GM23248 (cell line): ENCODE results near the gene GPR17. TPM values are rescaled to one million over a fixed set of nuclear protein-coding genes. Genes with fewer than 3 reads are reported as not detected.
A peak's percentile ranks its signal among the peaks of the same experiment; 100 is the strongest.

Source experiments
- DNase-seq: peaks from one replicate; pipeline ENCODE4 v3.0.0-alpha.2; 2015
- H2AFZ ChIP-seq: fragments of 200-600 bp; sonication (generic); 2 replicates; pipeline ENCODE4 v1.6.1; 2016; ENCODE audit warnings: antibody characterized with exemption
- H3F3A ChIP-seq: fragments of 200-600 bp; sonication (generic); 2 replicates; pipeline ENCODE4 v1.6.1; 2016; ENCODE audit warnings: mild to moderate bottlenecking, antibody characterized with exemption, mixed run types; ENCODE audit not compliant: insufficient read depth
- H3K27ac ChIP-seq: fragments of 200-600 bp; sonication (generic); 2 replicates; pipeline ENCODE4 v1.5.1; 2016; ENCODE audit warnings: mild to moderate bottlenecking
- H3K27me3 ChIP-seq: fragments of 200-600 bp; sonication (generic); replicated peaks from 2 replicates; pipeline ENCODE4 v1.6.1; 2016; ENCODE audit warnings: mild to moderate bottlenecking; ENCODE audit not compliant: insufficient read depth
- H3K36me3 ChIP-seq: fragments of 200-600 bp; sonication (generic); 2 replicates; pipeline ENCODE4 v1.6.1; 2016; ENCODE audit warnings: low read depth, mild to moderate bottlenecking
- H3K4me1 ChIP-seq: fragments of 200-600 bp; sonication (generic); 2 replicates; pipeline ENCODE4 v1.6.1; 2016; ENCODE audit warnings: mild to moderate bottlenecking; ENCODE audit not compliant: insufficient read depth
- H3K4me2 ChIP-seq: fragments of 200-600 bp; sonication (generic); one replicate; pipeline ENCODE4 v1.6.1; 2016; ENCODE audit warnings: mild to moderate bottlenecking; ENCODE audit not compliant: unreplicated experiment
- H3K4me3 ChIP-seq: fragments of 200-600 bp; sonication (generic); 2 replicates; pipeline ENCODE4 v1.5.1; 2016; ENCODE audit warnings: mild to moderate bottlenecking
- H3K79me2 ChIP-seq: fragments of 200-600 bp; sonication (generic); 2 replicates; pipeline ENCODE4 v1.6.1; 2016; ENCODE audit warnings: mild to moderate bottlenecking; ENCODE audit not compliant: insufficient read depth
- H3K9ac ChIP-seq: fragments of 200-600 bp; sonication (generic); 2 replicates; pipeline ENCODE4 v1.6.1; 2016; ENCODE audit warnings: mild to moderate bottlenecking
- H3K9me2 ChIP-seq: fragments of 200-600 bp; sonication (generic); 2 replicates; pipeline ENCODE4 v1.6.1; 2016; ENCODE audit warnings: mixed run types, mild to moderate bottlenecking, moderate library complexity; ENCODE audit not compliant: insufficient read depth
- H3K9me3 ChIP-seq: fragments of 200-600 bp; sonication (generic); one replicate; pipeline ENCODE4 v1.6.1; 2017; ENCODE audit warnings: low read depth
- H4K20me1 ChIP-seq: fragments of 200-600 bp; sonication (generic); 2 replicates; pipeline ENCODE4 v1.6.0; 2016; ENCODE audit not compliant: insufficient read depth
- EZH2 ChIP-seq: fragments of 200-600 bp; sonication (generic); IDR thresholded peaks from 2 replicates; pipeline ENCODE4 v1.6.1; 2018; ENCODE audit warnings: antibody characterized with exemption, mild to moderate bottlenecking; ENCODE audit not compliant: insufficient read depth, poor library complexity, severe bottlenecking
- EZH2phosphoT487 ChIP-seq: fragments of 200-600 bp; sonication (generic); IDR thresholded peaks from 2 replicates; pipeline ENCODE4 v1.6.1; 2018; ENCODE audit warnings: antibody characterized with exemption, moderate library complexity, mild to moderate bottlenecking, low read depth; ENCODE audit not compliant: insufficient read depth
- WGBS, 2 experiments: methylation state at CpG; one replicate each; pipeline ENCODE4 v1.1.6; 2015 to 2017; ENCODE audit warnings: low lambda C conversion rate in 2 of 2, low coverage in 1 of 2; ENCODE audit errors: missing lambda C conversion rate in 2 of 2; 5-methylcytosine and 5-hydroxymethylcytosine counted together
- in situ Hi-C: fragments of 300-500 bp; cut with MboI; formaldehyde crosslinking; loops from 2 replicates; pipeline ENCODE4 v1.15.0; 2020
- polyA plus RNA-seq: library from polyadenylated mRNA; unstranded; fragments of >200 nt; fragmentation: Nextera tagmentation; extraction: Ambion mirVana; gene quantifications from 2 replicates; pipeline ENCODE4 v1.2.1, GENCODE V29; 2016
- total RNA-seq: library from RNA; depleted of rRNA; stranded (reverse); fragments of >200 nt; shearing (Covaris generic); gene quantifications from 2 replicates; pipeline ENCODE4 v1.2.3, GENCODE V29; 2014

Gene GPR17
- total and polyA plus RNA-seq, 2 experiments from 2014 or later: 0.11 TPM; not detected in 1

GRCh38 chr2:127661949-127662510 lies 16.1 kb downstream of the GPR17 start:
- no peak overlapping the region for H2AFZ ChIP-seq
- TF ChIP-seq EZH2: no peak
- TF ChIP-seq EZH2phosphoT487: no peak
- 32 to 34% methylated on average over 8 to 9 of the region's 9 CpGs for WGBS, 2 experiments
- peak overlapping the region; percentile 62 for H3K4me2 ChIP-seq
- H3K4me1 ChIP-seq: peaks cover 16% of the 10 kb centered on the region
- H3K79me2 ChIP-seq: peaks cover 42% of the 10 kb centered on the region
- H3K36me3 ChIP-seq: no peaks in the 10 kb centered on the region
- no peaks in the 10 kb centered on the region for H3K9me2 ChIP-seq
- no peaks in the 10 kb centered on the region for H3K27me3 ChIP-seq
- H4K20me1 ChIP-seq: no peaks in the 10 kb centered on the region
- in situ Hi-C loops: no loop called here
- peak overlapping the region; percentile 73 for H3K27ac ChIP-seq
- DNase-seq: peak; percentile 86
- H3K9ac ChIP-seq: peak overlapping the region; percentile 54
- H3K4me3 ChIP-seq: no peak overlapping the region
- H3F3A ChIP-seq: no peaks in the 10 kb centered on the region
- no peaks in the 10 kb centered on the region for H3K9me3 ChIP-seq

- H3K4me1 ChIP-seq: peaks cover 16% of the 10 kb centered on the region
- H3K27ac ChIP-seq: no peak overlapping the region
These were observed 17.1 kb downstream of the GPR17 start for GRCh38 chr2:127662937-127663565.

GRCh38 chr2:127663566-127664064 lies 17.7 kb downstream of the GPR17 start:
- H3K9ac ChIP-seq: 0 out of 2 replicates have a peak overlapping the region, but pooled peaks have one; percentile 44
- H3K4me3 ChIP-seq: peak overlapping the region; percentile 59; the same call in 1 of the 2 replicates
- no peak overlapping the region for H2AFZ ChIP-seq
- no peak overlapping the region for H3K4me2 ChIP-seq
- no peaks in the 10 kb centered on the region for H4K20me1 ChIP-seq
- TF ChIP-seq EZH2phosphoT487: no peak
- TF ChIP-seq EZH2: no peak
- in situ Hi-C loops: no loop called here
- no peaks in the 10 kb centered on the region for H3K27me3 ChIP-seq
- no peaks in the 10 kb centered on the region for H3K9me2 ChIP-seq
- no peaks in the 10 kb centered on the region for H3F3A ChIP-seq
- H3K27ac ChIP-seq: no peak overlapping the region
- H3K36me3 ChIP-seq: no peaks in the 10 kb centered on the region
- H3K79me2 ChIP-seq: peaks cover 56% of the 10 kb centered on the region
- 65 to 68% methylated on average over 4 to 6 of the region's 6 CpGs for WGBS, 2 experiments
- DNase-seq: no peak
- H3K4me1 ChIP-seq: peaks cover 16% of the 10 kb centered on the region
- H3K9me3 ChIP-seq: no peaks in the 10 kb centered on the region

More at GRCh38 chr2:127662937-127663565, 17.1 kb downstream of the GPR17 start:
- H3K4me3 ChIP-seq: no peak overlapping the region
- no peaks in the 10 kb centered on the region for H4K20me1 ChIP-seq
- H3K9me2 ChIP-seq: no peaks in the 10 kb centered on the region
- H3K27me3 ChIP-seq: no peaks in the 10 kb centered on the region
- H3K9me3 ChIP-seq: no peaks in the 10 kb centered on the region
- no peak overlapping the region for H2AFZ ChIP-seq
- TF ChIP-seq EZH2 (no peak), EZH2phosphoT487 (no peak)
- no peak overlapping the region for H3K4me2 ChIP-seq
- H3F3A ChIP-seq: no peaks in the 10 kb centered on the region
- H3K79me2 ChIP-seq: peaks cover 53% of the 10 kb centered on the region
- WGBS, 2 experiments: 63 to 69% methylated on average over 9 of the region's 9 CpGs
- in situ Hi-C loops: no loop called here
- peak; percentile 31 for DNase-seq
- no peaks in the 10 kb centered on the region for H3K36me3 ChIP-seq
- H3K9ac ChIP-seq: no peak overlapping the region

- Histone ChIP-seq H3K36me3 (no peaks in the 10 kb centered on the region), H3K27me3 (no peaks in the 10 kb centered on the region), H3K9me2 (no peaks in the 10 kb centered on the region), H3K9ac (peak overlapping the region; percentile 44), H3K4me3 (peak overlapping the region; percentile 59), H4K20me1 (no peaks in the 10 kb centered on the region), H3K9me3 (no peaks in the 10 kb centered on the region), H3K27ac (no peak overlapping the region), H3K4me2 (peak overlapping the region; percentile 64), H3F3A (no peaks in the 10 kb centered on the region), H2AFZ (peak overlapping the region; percentile 56; the same call in 1 of the 2 replicates), H3K79me2 (peaks cover 56% of the 10 kb centered on the region), H3K4me1 (peaks cover 16% of the 10 kb centered on the region)
- WGBS, 2 experiments: 16 to 22% methylated on average over 49 to 55 of the region's 69 CpGs
- TF ChIP-seq EZH2 (no peak), EZH2phosphoT487 (no peak)
- in situ Hi-C loops: no loop called here
- DNase-seq: peak; percentile 41
These were observed 18.3 kb downstream of the GPR17 start for GRCh38 chr2:127664065-127664894.
